Kidney (tissue), 14 donors: Measurements from ENCODE around the gene FRAS1. TPM values are rescaled to one million over a fixed set of nuclear protein-coding genes. Genes with fewer than 3 reads are reported as not detected.

Source experiments
- DNase-seq, 5 donors: peaks; one replicate each; pipeline ENCODE4 v3.0.0-alpha.2; 2013 to 2020
- FAIRE-seq: peaks from 2 replicates; lab custom pipeline; 2012; peaks lifted over from hg19 to GRCh38; lab: Jason Lieb, UNC
- H3K27ac ChIP-seq, 2 donors: one replicate each; pipeline ENCODE4 v1.7.0; 2013; ENCODE audit warnings: low read depth in 2 of 2, low read length in 2 of 2, inconsistent platforms in 1 of 2
- H3K27me3 ChIP-seq: one replicate; pipeline ENCODE4 v1.7.1; 2013; ENCODE audit warnings: low read length, inconsistent platforms; ENCODE audit not compliant: control insufficient read depth, insufficient read depth
- H3K36me3 ChIP-seq, 3 donors: one replicate each; pipeline versions ENCODE4 v1.7.0 to v1.7.1; 2013; ENCODE audit warnings: low read length in 3 of 3, control low read depth in 1 of 3, inconsistent platforms in 1 of 3; ENCODE audit not compliant: insufficient read depth in 3 of 3, control insufficient read depth in 2 of 3
- H3K4me1 ChIP-seq, 3 donors: one replicate each; pipeline versions ENCODE4 v1.7.0 to v1.7.1; 2013; ENCODE audit warnings: low read length in 3 of 3, inconsistent platforms in 1 of 3, low read depth in 1 of 3; ENCODE audit not compliant: control insufficient read depth in 2 of 3, insufficient read depth in 2 of 3
- H3K4me3 ChIP-seq, 3 donors: one replicate each; pipeline versions ENCODE4 v1.7.0 to v1.8.1; 2013; ENCODE audit warnings: low read length in 3 of 3, control low read depth in 1 of 3, inconsistent platforms in 1 of 3
- H3K9ac ChIP-seq, 3 donors: one replicate each; pipeline versions ENCODE4 v1.7.0 to v1.7.1; 2013; ENCODE audit warnings: low read length in 3 of 3, control low read depth in 1 of 3, inconsistent platforms in 1 of 3
- H3K9me3 ChIP-seq, 3 donors: one replicate each; pipeline versions ENCODE4 v1.7.0 to v1.7.1; 2013; ENCODE audit warnings: low read length in 3 of 3, control low read depth in 1 of 3, inconsistent platforms in 1 of 3; ENCODE audit not compliant: control insufficient read depth in 2 of 3, insufficient read depth in 1 of 3
- intact Hi-C: fragments of 100-400 bp; cut with DNase I; formaldehyde crosslinking; loops from one replicate; pipeline ENCODE4 v1.11.1; 2022
- polyA plus RNA-seq: library from polyadenylated mRNA; stranded (reverse); fragments of 350-450 nt; fragmentation: Illumina TruSeq; extraction: RNeasy Lipid Tissue Mini Kit (QIAGEN cat#74804); gene quantifications from one replicate; pipeline ENCODE4 v1.2.3, GENCODE V29; 2014; ENCODE audit warnings: low read depth, low replicate concordance; ENCODE audit not compliant: insufficient read depth
- total RNA-seq: library from RNA; stranded (reverse); fragmentation: NEBNext Ultra II Directional; extraction: Animal tissue kit (Norgen Biotek cat#: 25700); gene quantifications from one replicate; pipeline ENCODE4 v1.2.1, GENCODE V29; 2021
- TF ChIP-seq, protein P1 (sequence below): IDR thresholded peaks from 3 replicates; pipeline ENCODE4 v1.5.1; 2012; ENCODE audit warnings: mild to moderate bottlenecking, moderate library complexity, borderline replicate concordance; ENCODE audit not compliant: insufficient read depth; ENCODE audit errors: extremely low read depth
- donor health status: control.
- donor health status: control.
- donor health status: control.
- donor health status: control.
- donor health status: control.
- donor health status: DM: yes; HTN: yes; CAD: no.
- donor health status: Normal renal cell carcinoma (clear cell type).

Gene FRAS1
- total and polyA plus RNA-seq, 2 donors from 2014 or later, result 6.5 to 31.5 TPM

DNA sequence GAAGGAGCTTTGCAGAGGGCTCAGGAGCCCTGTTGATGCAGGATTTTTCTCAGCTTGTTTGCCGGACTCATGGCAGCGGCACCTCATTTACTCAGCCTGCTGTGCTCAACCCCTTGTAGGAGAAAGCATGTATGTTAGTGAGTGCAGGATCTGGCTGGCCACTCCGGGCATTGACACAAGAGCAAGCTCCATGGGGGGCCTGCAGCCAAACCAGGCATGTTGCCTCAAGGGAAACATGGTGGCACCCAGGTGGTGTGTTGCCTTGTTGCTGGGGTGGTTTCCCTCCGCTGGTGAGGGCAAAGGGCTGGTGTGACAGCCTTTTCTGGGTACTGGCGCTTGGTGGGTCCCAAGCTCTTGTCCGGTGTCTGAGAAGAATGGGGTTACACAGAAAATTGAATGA is 305.2 kb downstream of the FRAS1 start:
- intact Hi-C loops, result no loop called here
- H3K4me1 ChIP-seq, result no peaks in the 10 kb centered on the region
- no peaks in the 10 kb centered on the region for H3K9me3 ChIP-seq
- H3K27me3 ChIP-seq, result no peaks in the 10 kb centered on the region
- DNase-seq (no peak), FAIRE-seq (no peak)
- no peak overlapping the region for H3K9ac ChIP-seq
- H3K4me3 ChIP-seq, result no peak overlapping the region
- H3K36me3 ChIP-seq, result peaks cover 0 to 7% (median 0%) of the 10 kb centered on the region in 3 donors
- H3K27ac ChIP-seq, result no peak overlapping the region
- TF ChIP-seq, protein P1, sequence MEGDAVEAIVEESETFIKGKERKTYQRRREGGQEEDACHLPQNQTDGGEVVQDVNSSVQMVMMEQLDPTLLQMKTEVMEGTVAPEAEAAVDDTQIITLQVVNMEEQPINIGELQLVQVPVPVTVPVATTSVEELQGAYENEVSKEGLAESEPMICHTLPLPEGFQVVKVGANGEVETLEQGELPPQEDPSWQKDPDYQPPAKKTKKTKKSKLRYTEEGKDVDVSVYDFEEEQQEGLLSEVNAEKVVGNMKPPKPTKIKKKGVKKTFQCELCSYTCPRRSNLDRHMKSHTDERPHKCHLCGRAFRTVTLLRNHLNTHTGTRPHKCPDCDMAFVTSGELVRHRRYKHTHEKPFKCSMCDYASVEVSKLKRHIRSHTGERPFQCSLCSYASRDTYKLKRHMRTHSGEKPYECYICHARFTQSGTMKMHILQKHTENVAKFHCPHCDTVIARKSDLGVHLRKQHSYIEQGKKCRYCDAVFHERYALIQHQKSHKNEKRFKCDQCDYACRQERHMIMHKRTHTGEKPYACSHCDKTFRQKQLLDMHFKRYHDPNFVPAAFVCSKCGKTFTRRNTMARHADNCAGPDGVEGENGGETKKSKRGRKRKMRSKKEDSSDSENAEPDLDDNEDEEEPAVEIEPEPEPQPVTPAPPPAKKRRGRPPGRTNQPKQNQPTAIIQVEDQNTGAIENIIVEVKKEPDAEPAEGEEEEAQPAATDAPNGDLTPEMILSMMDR, result no peak

DNA sequence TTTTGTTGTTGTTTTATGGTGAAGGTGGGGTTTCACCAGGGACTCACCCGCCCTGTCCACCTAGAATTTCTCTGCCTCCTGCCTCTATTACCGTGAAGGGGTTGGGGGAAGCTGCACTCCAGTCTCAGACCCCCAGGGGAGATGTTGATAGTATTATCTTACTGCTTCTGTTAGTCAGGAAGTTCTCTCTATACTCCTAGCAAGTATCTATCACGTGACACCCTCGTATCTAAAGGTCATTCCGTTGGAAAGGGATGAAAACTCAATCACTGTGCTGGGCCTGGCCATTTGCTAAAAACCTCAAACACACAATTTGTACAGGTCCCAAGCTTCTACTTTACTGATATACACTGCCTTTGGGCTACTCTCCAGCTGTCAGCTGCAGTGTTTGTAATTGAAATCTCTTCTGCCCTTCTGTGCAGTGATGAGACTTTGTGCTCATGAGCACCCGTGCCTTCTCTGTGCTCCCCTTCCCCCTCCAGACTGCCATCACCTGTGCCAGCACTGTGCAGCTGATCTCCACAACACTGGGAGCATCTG is 306.0 kb downstream of the FRAS1 start:
- no peak overlapping the region for H3K9ac ChIP-seq
- H3K27me3 ChIP-seq, result no peaks in the 10 kb centered on the region
- no peak for FAIRE-seq
- TF ChIP-seq, protein P1, result no peak
- no peak overlapping the region for H3K4me3 ChIP-seq
- no peak overlapping the region for H3K27ac ChIP-seq
- no peaks in the 10 kb centered on the region for H3K4me1 ChIP-seq
- no peak for DNase-seq
- H3K36me3 ChIP-seq, result peaks cover 0 to 7% (median 0%) of the 10 kb centered on the region in 3 donors
- intact Hi-C loops, result no loop called here
- H3K9me3 ChIP-seq, result no peaks in the 10 kb centered on the region

DNA sequence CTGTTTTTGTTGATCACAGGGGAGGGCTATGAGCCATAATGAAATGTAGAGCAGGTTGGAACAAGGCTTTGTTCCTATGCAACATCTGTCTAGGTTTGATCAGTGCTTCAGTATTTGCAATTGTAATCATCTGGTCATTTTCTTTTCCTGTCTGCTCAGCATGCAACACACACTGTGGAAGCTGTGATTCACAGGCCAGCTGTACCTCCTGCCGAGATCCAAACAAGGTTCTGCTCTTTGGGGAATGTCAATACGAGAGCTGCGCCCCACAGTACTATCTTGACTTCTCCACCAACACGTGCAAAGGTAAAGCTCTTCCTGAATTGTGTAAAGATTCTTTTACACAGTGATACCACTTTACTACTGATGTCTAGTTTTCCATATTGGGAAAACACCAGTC is 312.6 kb downstream of the FRAS1 start:
- intact Hi-C loops, result no loop called here
- Histone ChIP-seq H3K27me3 (no peaks in the 10 kb centered on the region), H3K9ac (no peak overlapping the region), H3K4me3 (no peak overlapping the region), H3K4me1 (no peaks in the 10 kb centered on the region), H3K36me3 (peaks cover 0 to 13% (median 4%) of the 10 kb centered on the region in 3 donors), H3K9me3 (no peaks in the 10 kb centered on the region), H3K27ac (no peak overlapping the region)
- no peak for DNase-seq
- FAIRE-seq, result no peak
- TF ChIP-seq, protein P1, result no peak
